ENCODE results near the gene ELOF1. TPM values are rescaled to one million over a fixed set of nuclear protein-coding genes. Genes with fewer than 3 reads are reported as not detected.
A peak's percentile ranks its signal among the peaks of the same experiment; 100 is the strongest.

The ELOF1 gene
- total RNA-seq, 2 experiments from 2014 or later, result 41.3 to 45.7 TPM

- POLR2A ChIA-PET, result interaction anchor here (1.0 to 1.1 kb wide), 2 partner anchors 9 to 28 kb away, joined by 3 to 4 read pairs; partner anchors contain the start of gene ELOF1
Measured at GRCh38 chr19:11587302-11587974, 28.4 kb upstream of the ELOF1 start.

GRCh38 chr19:11586331-11586730 is 27.3 kb upstream of the ELOF1 start:
- no peak for DNase-seq
- Mint-ChIP-seq H3K4me1 (ENCODE audit: low read depth) (peaks cover 16% of the 10 kb centered on the region), H3K27me3 (no peaks in the 10 kb centered on the region), H3K4me3 (no peak overlapping the region), H3K36me3 (ENCODE audit: low read depth) (no peaks in the 10 kb centered on the region), H3K9me3 (no peaks in the 10 kb centered on the region), H3K27ac (no peak overlapping the region)
- intact Hi-C loops (cut with micrococcal nuclease), result loop anchor here (2.0 kb wide), 1 partner anchor 26 kb away; no protein-coding TSS in a partner anchor
- ChIA-PET CTCF (interaction anchor here (0.9 to 2.7 kb wide), 4 partner anchors 8 to 57 kb away, joined by 3 to 10 read pairs (median 3); partner anchors contain the start of gene ECSIT), POLR2A (no interaction called here)
- TF ChIP-seq CTCF (IDR thresholded peaks at IDR 0.05), result no peak
- no peak for ATAC-seq

More at GRCh38 chr19:11587302-11587974, 28.4 kb upstream of the ELOF1 start:
- ATAC-seq, result peak; percentile 100
- Mint-ChIP-seq H3K9me3 (no peaks in the 10 kb centered on the region), H3K36me3 (ENCODE audit: low read depth) (no peaks in the 10 kb centered on the region), H3K4me1 (ENCODE audit: low read depth) (peaks cover 8% of the 10 kb centered on the region), H3K27me3 (no peaks in the 10 kb centered on the region), H3K4me3 (no peak overlapping the region), H3K27ac (no peak overlapping the region)
- TF ChIP-seq CTCF (IDR thresholded peaks at IDR 0.05), result peak; percentile 86
- intact Hi-C loops (cut with micrococcal nuclease), result loop anchor here (2.0 kb wide), 1 partner anchor 27 kb away; no protein-coding TSS in a partner anchor
- DNase-seq, result peak; percentile 90
- CTCF ChIA-PET, result interaction anchor here (0.6 to 4.1 kb wide), 11 partner anchors 11 to 207 kb away, joined by 3 to 39 read pairs (median 3); partner anchors contain the start of gene ELOF1

- no peaks in the 10 kb centered on the region for H3K9me3 Mint-ChIP-seq
- peak overlapping the region; percentile 94 for H3K27ac Mint-ChIP-seq
- DNase-seq, result peak; percentile 82
- POLR2A ChIA-PET, result interaction anchor here (1.0 to 4.2 kb wide), 4 partner anchors 16 to 53 kb away, joined by 4 to 17 read pairs (median 4); partner anchors contain the start of genes ECSIT and ELOF1
- H3K36me3 Mint-ChIP-seq (ENCODE audit: low read depth), result no peaks in the 10 kb centered on the region
- H3K27me3 Mint-ChIP-seq, result no peaks in the 10 kb centered on the region
- TF ChIP-seq CTCF (IDR thresholded peaks at IDR 0.05), result no peak
- peaks cover 36% of the 10 kb centered on the region for H3K4me1 Mint-ChIP-seq (ENCODE audit: low read depth)
- intact Hi-C loops (cut with micrococcal nuclease), result no loop called here
- ATAC-seq, result peak; percentile 89
- CTCF ChIA-PET, result interaction anchor here (2.3 to 3.5 kb wide), 3 partner anchors 19 to 45 kb away, joined by 9 to 28 read pairs (median 12); no protein-coding TSS in a partner anchor
- peak overlapping the region; percentile 65 for H3K4me3 Mint-ChIP-seq
Measured at GRCh38 chr19:11581740-11582139, 22.7 kb upstream of the ELOF1 start.

- intact Hi-C loops (cut with micrococcal nuclease), result no loop called here
- Mint-ChIP-seq H3K36me3 (ENCODE audit: low read depth) (no peaks in the 10 kb centered on the region), H3K9me3 (no peaks in the 10 kb centered on the region), H3K27me3 (no peaks in the 10 kb centered on the region), H3K27ac (no peak overlapping the region), H3K4me3 (no peak overlapping the region), H3K4me1 (ENCODE audit: low read depth) (peaks cover 36% of the 10 kb centered on the region)
- no peak for ATAC-seq
- ChIA-PET CTCF (interaction anchor here (2.3 to 3.5 kb wide), 3 partner anchors 17 to 44 kb away, joined by 9 to 28 read pairs (median 12); no protein-coding TSS in a partner anchor), POLR2A (interaction anchor here (1.7 to 4.2 kb wide), 2 partner anchors 22 to 30 kb away, joined by 5 to 17 read pairs; partner anchors contain the start of gene ELOF1)
- TF ChIP-seq CTCF (IDR thresholded peaks at IDR 0.05), result no peak
- no peak for DNase-seq
Measured at GRCh38 chr19:11580116-11580515, 21.1 kb upstream of the ELOF1 start.
